Ovary (tissue), 3 donors: ENCODE results near the gene ARHGAP29.

Source experiments
- CTCF ChIP-seq, 3 donors: fragments of 450-650 bp in 2 of 3; fragments of 200-600 bp in 1 of 3; IDR thresholded peaks; one replicate each; pipeline versions ENCODE4 v1.5.1 to v1.8.0; 2016 to 2022; ENCODE audit warnings: antibody characterized with exemption in 3 of 3, mild to moderate bottlenecking in 1 of 3
- EP300 ChIP-seq: sonication (generic); formaldehyde crosslinking; IDR thresholded peaks from one replicate; pipeline ENCODE4 v1.6.1; 2017; ENCODE audit warnings: antibody characterized with exemption
- donor health status: DM: no; HTN: no; CAD: no.

GRCh38 chr1:94272388-94272787, 35.0 kb upstream of the ARHGAP29 start:
- no peak for TF ChIP-seq CTCF (IDR thresholded peaks at IDR 0.05)
- no peak for TF ChIP-seq EP300
